Amniotic epithelial cell (primary cell): ENCODE measurements around the gene ADSS1.
"Not testable (repeated sequence)": the region's sequence is repeated elsewhere in the genome, so short reads cannot be mapped to it uniquely, and the experiment has no call there.

Experiments
- DNase-seq: peaks from one replicate; pipeline ENCODE4 v3.0.0-alpha.2; 2010; ENCODE audit warnings: low read depth

ADSS1 gene

GRCh38 chr14:104750056-104750752 lies 26.2 kb downstream of the ADSS1 start:
- no peak for DNase-seq

- DNase-seq: not testable (repeated sequence)
Observed at GRCh38 chr14:104750753-104751057, 26.7 kb downstream of the ADSS1 start.

- DNase-seq: no peak
Observed at GRCh38 chr14:104751539-104752422, 27.8 kb downstream of the ADSS1 start.

GRCh38 chr14:104752423-104752734 lies 28.4 kb downstream of the ADSS1 start:
- DNase-seq: no peak

GRCh38 chr14:104752735-104753527 lies 28.9 kb downstream of the ADSS1 start, which contains the start of gene SIVA1:
Gene SIVA1, plus strand, starts transcription at chr14:104753147. Its CDS starts 55 bp downstream, at chr14:104753202.
- DNase-seq: peak; percentile 99

GRCh38 chr14:104753528-104754212 lies 29.6 kb downstream of the ADSS1 start:
- no peak for DNase-seq

- no peak for DNase-seq
Observed at GRCh38 chr14:104754213-104754851, 30.3 kb downstream of the ADSS1 start.

- no peak for DNase-seq
Observed at GRCh38 chr14:104755621-104756020, 31.6 kb downstream of the ADSS1 start.

- no peak for DNase-seq
Observed at GRCh38 chr14:104756477-104757237, 32.6 kb downstream of the ADSS1 start.

GRCh38 chr14:104757238-104757585 lies 33.2 kb downstream of the ADSS1 start:
- no peak for DNase-seq

- DNase-seq: no peak
Observed at GRCh38 chr14:104757681-104758392, 33.8 kb downstream of the ADSS1 start.

- no peak for DNase-seq
Observed at GRCh38 chr14:104758981-104759969, 35.2 kb downstream of the ADSS1 start.

GRCh38 chr14:104765517-104765916 lies 41.5 kb downstream of the ADSS1 start:
- no peak for DNase-seq

GRCh38 chr14:104766256-104766862 lies 42.3 kb downstream of the ADSS1 start:
- no peak for DNase-seq

GRCh38 chr14:104766863-104767633 lies 43.0 kb downstream of the ADSS1 start:
- DNase-seq: no peak

- DNase-seq: no peak
Observed at GRCh38 chr14:104767634-104767918, 43.5 kb downstream of the ADSS1 start.

GRCh38 chr14:104768437-104769323 lies 44.7 kb downstream of the ADSS1 start:
- DNase-seq: peak; percentile 64
